Measurements from ENCODE around the gene WIPF3. TPM values are rescaled to one million over a fixed set of nuclear protein-coding genes. Genes with fewer than 3 reads are reported as not detected.

WIPF3 gene
- total RNA-seq, 1 experiment from 2014 or later: 0.26 TPM

DNA sequence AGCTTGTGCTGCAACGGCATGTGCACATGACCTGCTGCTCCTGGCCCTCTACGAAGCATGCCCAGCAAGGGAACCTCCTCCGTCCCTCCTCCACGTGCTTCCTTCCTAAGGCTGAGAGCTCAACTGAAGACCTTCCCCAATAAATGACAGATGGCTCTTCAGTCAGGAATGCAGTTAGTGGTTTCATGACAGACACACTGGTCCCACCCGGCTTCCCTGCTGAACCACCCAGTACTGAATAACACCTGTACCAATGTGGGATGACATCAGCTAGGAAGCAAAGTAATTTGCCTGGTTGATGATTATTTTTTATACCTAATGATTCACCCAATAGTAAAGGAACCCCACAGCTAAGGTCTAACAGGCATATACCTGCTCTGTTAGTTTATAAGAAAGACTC lies 114.2 kb downstream of the WIPF3 start:
- Histone ChIP-seq H3K4me1 (replicated peaks; ENCODE audit: insufficient read depth) (no peaks in the 10 kb centered on the region), H3K27ac (no peak overlapping the region), H3K79me2 (ENCODE audit: low read depth) (no peaks in the 10 kb centered on the region), H4K20me1 (ENCODE audit: insufficient read depth) (no peaks in the 10 kb centered on the region), H3K4me2 (no peak overlapping the region), H3K9me3 (ENCODE audit: insufficient read depth, low read depth) (no peaks in the 10 kb centered on the region), H3F3A (ENCODE audit: insufficient read depth, low read depth) (peaks cover 4% of the 10 kb centered on the region; the same call in 1 of the 2 replicates), H3K4me3 (no peak overlapping the region), H3K36me3 (ENCODE audit: low read depth) (0 out of 2 replicates have a peak, but pooled peaks cover 5% of the 10 kb centered on the region), H3K27me3 (ENCODE audit: insufficient read depth, low read depth) (no peaks in the 10 kb centered on the region), H3K9me2 (ENCODE audit: insufficient read depth) (no peaks in the 10 kb centered on the region), H2AFZ (no peak overlapping the region)
- intact Hi-C loops (cut with micrococcal nuclease; ENCODE audit: unreplicated experiment): loop anchor here (10.0 kb wide), 1 partner anchor 996 kb away; no protein-coding TSS in a partner anchor
- TF ChIP-seq, protein P1, sequence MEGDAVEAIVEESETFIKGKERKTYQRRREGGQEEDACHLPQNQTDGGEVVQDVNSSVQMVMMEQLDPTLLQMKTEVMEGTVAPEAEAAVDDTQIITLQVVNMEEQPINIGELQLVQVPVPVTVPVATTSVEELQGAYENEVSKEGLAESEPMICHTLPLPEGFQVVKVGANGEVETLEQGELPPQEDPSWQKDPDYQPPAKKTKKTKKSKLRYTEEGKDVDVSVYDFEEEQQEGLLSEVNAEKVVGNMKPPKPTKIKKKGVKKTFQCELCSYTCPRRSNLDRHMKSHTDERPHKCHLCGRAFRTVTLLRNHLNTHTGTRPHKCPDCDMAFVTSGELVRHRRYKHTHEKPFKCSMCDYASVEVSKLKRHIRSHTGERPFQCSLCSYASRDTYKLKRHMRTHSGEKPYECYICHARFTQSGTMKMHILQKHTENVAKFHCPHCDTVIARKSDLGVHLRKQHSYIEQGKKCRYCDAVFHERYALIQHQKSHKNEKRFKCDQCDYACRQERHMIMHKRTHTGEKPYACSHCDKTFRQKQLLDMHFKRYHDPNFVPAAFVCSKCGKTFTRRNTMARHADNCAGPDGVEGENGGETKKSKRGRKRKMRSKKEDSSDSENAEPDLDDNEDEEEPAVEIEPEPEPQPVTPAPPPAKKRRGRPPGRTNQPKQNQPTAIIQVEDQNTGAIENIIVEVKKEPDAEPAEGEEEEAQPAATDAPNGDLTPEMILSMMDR (conservative IDR thresholded peaks at IDR 0.05): no peak
- no peak for TF ChIP-seq EZH2 (IDR thresholded peaks at IDR 0.05; ENCODE audit: low read depth)
- ChIA-PET CTCF (no interaction called here), POLR2A (ENCODE audit: unreplicated experiment) (no interaction called here)
- no TSS peak for BruUV-seq (replicated peaks)
- no peak for DNase-seq

DNA sequence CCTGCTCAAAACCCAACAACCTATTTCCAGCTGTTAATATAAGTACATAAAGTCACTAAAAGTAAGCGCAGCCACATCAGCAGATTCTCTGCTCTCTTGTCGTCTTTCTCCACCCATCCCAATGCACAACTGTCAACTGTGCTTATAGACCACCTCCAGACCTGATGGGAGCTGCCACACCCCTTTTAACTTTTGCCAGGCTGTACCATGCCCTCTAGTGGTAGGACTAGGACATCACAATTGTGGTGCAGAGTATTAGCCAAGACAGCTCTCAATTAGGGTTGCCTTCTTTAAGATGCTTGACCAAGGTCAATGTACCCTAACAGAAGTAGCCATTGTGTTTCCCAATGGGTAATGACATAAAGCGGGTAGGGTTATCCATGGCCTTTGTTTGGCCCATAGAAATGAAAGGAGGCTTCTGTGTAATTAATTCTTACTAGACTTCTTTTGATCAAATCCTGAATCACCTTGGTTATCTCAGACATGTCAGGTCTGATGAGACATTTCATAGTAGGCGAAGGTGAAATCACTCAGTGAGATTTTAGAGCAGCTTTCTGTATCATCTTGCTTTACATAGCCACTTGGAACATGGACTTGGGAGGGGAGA lies 115.2 kb downstream of the WIPF3 start:
- Histone ChIP-seq H3K9me3 (ENCODE audit: insufficient read depth, low read depth) (no peaks in the 10 kb centered on the region), H3K27me3 (ENCODE audit: insufficient read depth, low read depth) (no peaks in the 10 kb centered on the region), H3K9me2 (ENCODE audit: insufficient read depth) (no peaks in the 10 kb centered on the region), H3K79me2 (ENCODE audit: low read depth) (no peaks in the 10 kb centered on the region), H3K36me3 (ENCODE audit: low read depth) (0 out of 2 replicates have a peak, but pooled peaks cover 5% of the 10 kb centered on the region), H3K4me2 (no peak overlapping the region), H3K4me1 (replicated peaks; ENCODE audit: insufficient read depth) (no peaks in the 10 kb centered on the region), H3F3A (ENCODE audit: insufficient read depth, low read depth) (peaks cover 4% of the 10 kb centered on the region; the same call in 1 of the 2 replicates), H3K4me3 (no peak overlapping the region), H2AFZ (no peak overlapping the region), H4K20me1 (ENCODE audit: insufficient read depth) (no peaks in the 10 kb centered on the region), H3K27ac (no peak overlapping the region)
- intact Hi-C loops (cut with micrococcal nuclease; ENCODE audit: unreplicated experiment): loop anchor here (1.0 to 10.0 kb wide), 3 partner anchors 43 to 997 kb away; no protein-coding TSS in a partner anchor
- TF ChIP-seq, protein P1 (conservative IDR thresholded peaks at IDR 0.05): peak; percentile 99
- no peak for TF ChIP-seq EZH2 (IDR thresholded peaks at IDR 0.05; ENCODE audit: low read depth)
- POLR2A ChIA-PET (ENCODE audit: unreplicated experiment): no interaction called here
- no TSS peak for BruUV-seq (replicated peaks)
- CTCF ChIA-PET: interaction anchor here (0.5 to 1.9 kb wide), 8 partner anchors 14 to 642 kb away, joined by 3 to 8 read pairs (median 3); no protein-coding TSS in a partner anchor
- peak; percentile 56 to 61 for DNase-seq

DNA sequence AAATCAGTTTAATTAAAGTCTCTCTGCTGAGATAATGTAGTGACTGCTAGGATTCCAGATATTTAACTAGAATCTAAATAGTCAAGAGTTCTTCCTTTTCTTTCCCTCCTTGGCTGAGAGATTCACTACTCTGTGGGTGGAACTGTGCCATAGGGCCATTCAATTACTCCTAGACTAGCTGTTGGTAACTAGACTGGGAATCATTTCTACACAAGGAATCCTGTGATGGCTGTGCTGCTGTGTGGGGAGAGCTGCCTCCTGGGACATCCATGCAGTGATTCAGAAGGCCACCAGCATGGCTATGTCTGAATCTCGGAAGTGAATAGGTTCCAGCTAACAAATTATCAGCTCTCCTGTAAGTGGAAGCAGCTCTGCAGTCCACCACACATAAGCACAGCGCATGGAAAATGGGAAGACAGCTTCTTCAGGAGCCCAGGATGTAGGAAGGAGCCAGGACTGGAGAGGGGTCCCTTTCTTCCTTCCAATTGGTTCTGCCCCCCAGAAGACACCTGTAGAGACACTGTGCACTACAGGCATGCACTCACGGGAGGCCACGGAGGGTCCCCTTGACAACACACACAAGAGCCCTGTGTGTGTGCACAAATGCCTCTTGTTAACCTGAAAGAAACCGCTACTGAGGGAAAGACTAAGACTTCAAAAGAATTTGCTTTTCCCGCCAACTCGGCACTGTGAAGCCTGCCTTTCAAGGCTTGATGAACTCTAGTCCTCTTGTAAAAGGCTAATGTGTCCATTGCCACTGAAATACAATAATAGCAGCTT lies 116.8 kb downstream of the WIPF3 start:
- Histone ChIP-seq H3K4me2 (no peak overlapping the region), H3K27me3 (ENCODE audit: insufficient read depth, low read depth) (no peaks in the 10 kb centered on the region), H3F3A (ENCODE audit: insufficient read depth, low read depth) (peaks cover 4% of the 10 kb centered on the region; the same call in 1 of the 2 replicates), H3K9me3 (ENCODE audit: insufficient read depth, low read depth) (no peaks in the 10 kb centered on the region), H2AFZ (no peak overlapping the region), H3K9me2 (ENCODE audit: insufficient read depth) (no peaks in the 10 kb centered on the region), H3K36me3 (ENCODE audit: low read depth) (0 out of 2 replicates have a peak, but pooled peaks cover 5% of the 10 kb centered on the region), H4K20me1 (ENCODE audit: insufficient read depth) (no peaks in the 10 kb centered on the region), H3K4me3 (no peak overlapping the region), H3K79me2 (ENCODE audit: low read depth) (no peaks in the 10 kb centered on the region), H3K27ac (no peak overlapping the region), H3K4me1 (replicated peaks; ENCODE audit: insufficient read depth) (no peaks in the 10 kb centered on the region)
- ChIA-PET CTCF (interaction anchor here (1.3 kb wide), 1 partner anchor 139 kb away, joined by 5 read pairs; no protein-coding TSS in a partner anchor), POLR2A (ENCODE audit: unreplicated experiment) (no interaction called here)
- intact Hi-C loops (cut with micrococcal nuclease; ENCODE audit: unreplicated experiment): loop anchor here (10.0 kb wide), 1 partner anchor 998 kb away; no protein-coding TSS in a partner anchor
- DNase-seq: no peak
- TF ChIP-seq, protein P1 (conservative IDR thresholded peaks at IDR 0.05): no peak
- TF ChIP-seq EZH2 (IDR thresholded peaks at IDR 0.05; ENCODE audit: low read depth): no peak
- BruUV-seq (replicated peaks): no TSS peak
